Heart left ventricle (tissue), 16 donors: ENCODE measurements around the gene WDR7. TPM values are rescaled to one million over a fixed set of nuclear protein-coding genes. Genes with fewer than 3 reads are reported as not detected.

ENCODE experiments used
- ATAC-seq, 4 donors: fragments of 200-7000 bp; cut with Tn5 transposase; one replicate each; pipeline ENCODE4 v1.9.1; 2020 to 2022; ENCODE audit warnings: moderate library complexity in 4 of 4, mild to moderate bottlenecking in 3 of 4, moderate number of reproducible peaks in 1 of 4
- DNase-seq, 5 donors: peaks; one replicate each; pipeline ENCODE4 v3.0.0-alpha.2; 2020
- H3K27ac ChIP-seq, 12 donors: fragments of 200-600 bp; sonication (generic) in 4 of 12; one replicate each; pipeline versions ENCODE4 v1.5.0 to v1.8.0; 2016 to 2022; ENCODE audit warnings: mild to moderate bottlenecking in 2 of 12
- H3K27me3 ChIP-seq, 9 donors: fragments of 200-600 bp; sonication (generic) in 2 of 9; one replicate each; pipeline versions ENCODE4 v1.5.1 to v1.8.0; 2016 to 2022; ENCODE audit warnings: mild to moderate bottlenecking in 3 of 9
- H3K36me3 ChIP-seq, 9 donors: fragments of 200-600 bp; sonication (generic) in 2 of 9; one replicate each; pipeline versions ENCODE4 v1.5.0 to v1.8.0; 2018 to 2022; ENCODE audit warnings: mild to moderate bottlenecking in 2 of 9
- H3K4me1 ChIP-seq, 12 donors: fragments of 200-600 bp; sonication (generic) in 4 of 12; one replicate each; pipeline versions ENCODE4 v1.5.0 to v1.8.0; 2016 to 2022; ENCODE audit warnings: mild to moderate bottlenecking in 3 of 12
- H3K4me3 ChIP-seq, 12 donors: fragments of 200-600 bp; sonication (generic) in 4 of 12; one replicate each; pipeline versions ENCODE4 v1.5.0 to v1.8.0; 2017 to 2022; ENCODE audit warnings: mild to moderate bottlenecking in 9 of 12, moderate library complexity in 4 of 12
- H3K9me3 ChIP-seq, 12 donors: fragments of 200-600 bp; sonication (generic) in 4 of 12; one replicate each; pipeline versions ENCODE4 v1.5.0 to v1.8.0; 2016 to 2022; ENCODE audit warnings: mild to moderate bottlenecking in 1 of 12
- POLR2A ChIP-seq, 2 donors: fragments of 450-650 bp; IDR thresholded peaks; one replicate each; pipeline ENCODE4 v1.6.1; 2017; ENCODE audit warnings: antibody characterized with exemption in 2 of 2, mild to moderate bottlenecking in 2 of 2, moderate library complexity in 2 of 2
- WGBS, 4 donors: extraction: QIAGEN DNeasy Blood & Tissue Kit in 2 of 4; methylation state at CpG; one replicate each; pipeline versions ENCODE4 v1.1.5 to v1.1.7; 2013 to 2018; 5-methylcytosine and 5-hydroxymethylcytosine counted together
- intact Hi-C, 10 donors: fragments of 100-400 bp; cut with DNase I; formaldehyde crosslinking; loops; one replicate each; pipeline versions ENCODE4 v1.11.1 to v1.14.2; 2022
- polyA plus RNA-seq, 2 donors: library from polyadenylated mRNA; stranded (reverse); fragments of 200-250 nt; gene quantifications; one replicate each; pipeline ENCODE4 v1.2.3, GENCODE V29; 2013
- total RNA-seq, 9 donors: library from RNA; depleted of rRNA in 2 of 9; stranded (reverse); fragments of >200 nt in 2 of 9; fragmentation: NEBNext Ultra II Directional in 3 of 9; extraction: Animal tissue kit (Norgen Biotek cat#: 25700) in 3 of 9; gene quantifications; one replicate each; pipeline versions ENCODE4 v1.1.0 to v1.2.4, GENCODE V29; 2016 to 2023
- TF ChIP-seq, protein P1 (sequence below), 12 donors: fragments of 200-600 bp; sonication (generic) in 4 of 12; IDR thresholded peaks; one replicate each; pipeline versions ENCODE4 v1.5.0 to v1.8.0; 2018 to 2022; ENCODE audit warnings: antibody characterized with exemption in 12 of 12, mild to moderate bottlenecking in 5 of 12
- donor health status: ischemic (EF 13 %, LVEDD 7.1; RV severe dilation, severe dysfunction).
- donor health status: healthy with polysubstance abuse.
- donor health status: DM: no; HTN: yes; CAD: no.
- donor health status: DM: no; HTN: no; CAD: no.
- donor health status: ischemic (EF 25% LVEDD 6.9; RV normal size, moderate dysfunction).
- donor health status: ischemic (EF 25% LVEDD 5.7; RV mildly dilated, moderate dysfunction).
- donor health status: healthy.
- donor health status: DM: yes; HTN: yes; CAD: no.
- donor health status: ischemic (EF 35%, LVEDD 5.7; RV mildly dilated, moderate dysfunction).
- donor health status: nonischemic (EF 11% LVEDD 7.7; RV severe dilation, severe dysfunction).
- donor health status: DM: yes; HTN: yes; CAD: no.
- donor health status: PGD.
- donor health status: ischemic (EF 29% LVEDD 5.4; RV normal size, mild dysfunction).
- donor health status: nonischemic (EF 23%, LVEDD 6.1; RV moderate dilation, normal function).

Gene WDR7
- total and polyA plus RNA-seq, 11 donors: 4.3 to 33.6 (median 26.6) TPM

GRCh38 chr18:56691530-56691929 lies 40.4 kb downstream of the WDR7 start:
- Histone ChIP-seq H3K27ac (no peak overlapping the region), H3K9me3 (no peaks in the 10 kb centered on the region), H3K27me3 (no peaks in the 10 kb centered on the region), H3K4me1 (no peaks in the 10 kb centered on the region), H3K36me3 (peaks cover 0 to 90% (median 60%) of the 10 kb centered on the region in 9 donors), H3K4me3 (no peak overlapping the region)
- intact Hi-C loops: loop anchor here in 2 of 10 donors (10.0 kb wide), 2 partner anchors 57 to 77 kb away; partner anchors contain the start of gene TXNL1 (in 1 of the 2)
- 95 to 99% (median 97%) methylated on average over 2 of the region's 2 CpGs for WGBS, 4 donors
- DNase-seq: no peak
- TF ChIP-seq, protein P1, sequence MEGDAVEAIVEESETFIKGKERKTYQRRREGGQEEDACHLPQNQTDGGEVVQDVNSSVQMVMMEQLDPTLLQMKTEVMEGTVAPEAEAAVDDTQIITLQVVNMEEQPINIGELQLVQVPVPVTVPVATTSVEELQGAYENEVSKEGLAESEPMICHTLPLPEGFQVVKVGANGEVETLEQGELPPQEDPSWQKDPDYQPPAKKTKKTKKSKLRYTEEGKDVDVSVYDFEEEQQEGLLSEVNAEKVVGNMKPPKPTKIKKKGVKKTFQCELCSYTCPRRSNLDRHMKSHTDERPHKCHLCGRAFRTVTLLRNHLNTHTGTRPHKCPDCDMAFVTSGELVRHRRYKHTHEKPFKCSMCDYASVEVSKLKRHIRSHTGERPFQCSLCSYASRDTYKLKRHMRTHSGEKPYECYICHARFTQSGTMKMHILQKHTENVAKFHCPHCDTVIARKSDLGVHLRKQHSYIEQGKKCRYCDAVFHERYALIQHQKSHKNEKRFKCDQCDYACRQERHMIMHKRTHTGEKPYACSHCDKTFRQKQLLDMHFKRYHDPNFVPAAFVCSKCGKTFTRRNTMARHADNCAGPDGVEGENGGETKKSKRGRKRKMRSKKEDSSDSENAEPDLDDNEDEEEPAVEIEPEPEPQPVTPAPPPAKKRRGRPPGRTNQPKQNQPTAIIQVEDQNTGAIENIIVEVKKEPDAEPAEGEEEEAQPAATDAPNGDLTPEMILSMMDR (IDR thresholded peaks at IDR 0.05): no peak
- TF ChIP-seq POLR2A (IDR thresholded peaks at IDR 0.05): no peak
- ATAC-seq: no peak

- intact Hi-C loops: loop anchor here in 2 of 10 donors (10.0 kb wide), 2 partner anchors 62 to 82 kb away; partner anchors contain the start of gene TXNL1 (in 1 of the 2)
- 83 to 91% (median 91%) methylated on average over 2 of the region's 2 CpGs for WGBS, 4 donors
- H3K4me1 ChIP-seq: no peaks in the 10 kb centered on the region
- no peaks in the 10 kb centered on the region for H3K27me3 ChIP-seq
- no peak overlapping the region for H3K4me3 ChIP-seq
- H3K27ac ChIP-seq: no peak overlapping the region
- no peak for TF ChIP-seq POLR2A (IDR thresholded peaks at IDR 0.05)
- no peaks in the 10 kb centered on the region for H3K9me3 ChIP-seq
- ATAC-seq (no peak), DNase-seq (no peak)
- peaks cover 0 to 49% (median 32%) of the 10 kb centered on the region in 9 donors for H3K36me3 ChIP-seq
These were observed 45.8 kb downstream of the WDR7 start for GRCh38 chr18:56696966-56697365.

DNA sequence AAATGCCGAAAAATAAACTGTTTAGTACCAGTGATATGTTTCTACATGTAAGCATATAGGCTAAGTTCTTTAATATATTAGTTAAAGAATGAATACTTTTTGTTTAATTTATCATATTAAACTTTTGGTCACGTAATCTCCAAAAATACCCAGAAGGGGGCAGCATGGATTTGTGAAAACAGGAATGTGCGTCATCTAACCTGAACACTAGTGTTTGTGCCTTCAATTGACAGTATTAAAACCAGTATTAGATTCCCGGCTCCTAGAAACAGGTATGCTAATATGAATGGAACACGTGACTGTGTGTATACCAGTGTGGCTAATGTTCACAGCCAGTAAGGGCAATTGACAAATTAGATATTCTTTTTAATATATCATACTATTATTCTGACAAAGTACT lies 51.8 kb downstream of the WDR7 start:
- whole genome bisulfite sequencing, 4 donors: 63 to 67% (median 65%) methylated on average over 5 of the region's 5 CpGs
- ATAC-seq: no peak
- intact Hi-C loops: no loop called here

GRCh38 chr18:56709463-56709862 lies 58.3 kb downstream of the WDR7 start:
- H3K36me3 ChIP-seq: peaks cover 0 to 3% (median 0%) of the 10 kb centered on the region in 9 donors
- intact Hi-C loops: no loop called here
- no peak overlapping the region for H3K4me3 ChIP-seq
- 49 to 63% (median 55%) methylated on average over 2 of the region's 2 CpGs for WGBS, 4 donors
- TF ChIP-seq, protein P1 (IDR thresholded peaks at IDR 0.05): peak in 6 of 12 donors; percentile 12 to 34 (median 24)
- TF ChIP-seq POLR2A (IDR thresholded peaks at IDR 0.05): no peak
- H3K27ac ChIP-seq: no peak overlapping the region
- H3K9me3 ChIP-seq: no peaks in the 10 kb centered on the region
- ATAC-seq (peak in 1 of 4 donors; percentile 75), DNase-seq (no peak)
- H3K4me1 ChIP-seq: peaks cover 0 to 7% (median 0%) of the 10 kb centered on the region in 12 donors
- no peaks in the 10 kb centered on the region for H3K27me3 ChIP-seq

More for the DNA sequence above, 51.8 kb downstream of the WDR7 start:
- Histone ChIP-seq H3K4me3 (no peak overlapping the region), H3K9me3 (no peaks in the 10 kb centered on the region), H3K4me1 (no peaks in the 10 kb centered on the region), H3K27ac (no peak overlapping the region), H3K27me3 (no peaks in the 10 kb centered on the region), H3K36me3 (peaks cover 0 to 3% (median 0%) of the 10 kb centered on the region in 9 donors)
- DNase-seq: no peak
- TF ChIP-seq POLR2A (IDR thresholded peaks at IDR 0.05): no peak
- TF ChIP-seq, protein P1 (IDR thresholded peaks at IDR 0.05): peak in 10 of 12 donors; percentile 31 to 59 (median 42)
